ENCODE data around the gene TENM3.

- TF ChIP-seq EZH2 (IDR thresholded peaks at IDR 0.05; ENCODE audit: borderline replicate concordance, low read depth, low read length, severe bottlenecking) = no peak
- TF ChIP-seq CTCF (IDR thresholded peaks at IDR 0.05; ENCODE audit: borderline replicate concordance, extremely low read depth, low read length, poor library complexity, severe bottlenecking) = no peak
These were observed 400.8 kb downstream of the TENM3 start for GRCh38 chr4:182643801-182644682.
